ENCODE data around the gene CLPTM1.
"Not testable (repeated sequence)": the region's sequence is repeated elsewhere in the genome, so short reads cannot be mapped to it uniquely, and the experiment has no call there.

CLPTM1 gene

GRCh38 chr19:44985445-44985844 lies 30.3 kb downstream of the CLPTM1 start:
- DNase-seq, result no peak

- no peak for DNase-seq
These were observed 31.2 kb downstream of the CLPTM1 start for GRCh38 chr19:44986389-44986788.

DNA sequence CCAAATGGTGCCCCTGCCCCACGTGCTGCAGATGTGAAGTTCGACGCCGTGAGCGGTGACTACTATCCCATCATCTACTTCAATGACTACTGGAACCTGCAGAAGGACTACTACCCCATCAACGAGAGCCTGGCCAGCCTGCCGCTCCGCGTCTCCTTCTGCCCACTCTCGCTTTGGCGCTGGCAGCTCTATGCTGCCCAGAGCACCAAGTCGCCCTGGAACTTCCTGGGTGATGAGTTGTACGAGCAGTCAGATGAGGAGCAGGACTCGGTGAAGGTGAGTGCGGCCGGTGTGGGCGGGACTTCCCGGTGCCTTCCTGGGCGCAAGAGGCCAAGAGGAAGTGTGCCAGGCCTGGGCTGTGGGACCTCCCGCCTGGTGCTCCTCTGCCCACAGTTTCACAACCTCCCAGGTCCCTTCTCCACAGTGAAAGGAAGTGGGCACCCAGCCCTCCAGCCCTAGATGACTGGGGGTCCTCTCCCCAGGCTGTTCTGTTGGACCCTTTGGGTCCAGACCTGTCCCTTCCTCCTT lies 32.0 kb downstream of the CLPTM1 start:
- DNase-seq, result no peak

DNA sequence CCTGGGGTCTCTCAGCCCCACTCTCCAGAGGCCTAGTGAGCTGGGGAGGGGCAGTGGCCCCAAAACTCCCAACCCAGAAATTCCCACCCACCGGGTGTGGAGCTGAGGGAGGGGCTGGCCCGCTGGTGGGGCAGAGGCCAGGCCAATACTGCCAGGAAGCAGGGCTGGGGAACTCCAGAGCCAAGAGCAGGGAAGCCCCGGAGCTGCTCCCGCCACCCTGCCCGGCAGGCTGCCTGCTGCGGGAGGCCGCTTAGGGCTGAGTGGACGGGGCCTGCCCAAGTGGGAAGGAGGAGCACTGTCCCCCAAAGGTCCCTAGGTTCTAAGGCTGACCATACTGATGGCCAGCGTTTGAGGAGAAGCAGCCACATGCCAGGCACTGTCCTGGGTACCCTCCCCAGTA lies 33.1 kb downstream of the CLPTM1 start:
- no peak for DNase-seq

GRCh38 chr19:44988896-44989556 lies 33.8 kb downstream of the CLPTM1 start:
- DNase-seq, result no peak

- no peak for DNase-seq
These were observed 35.3 kb downstream of the CLPTM1 start for GRCh38 chr19:44990459-44990858.

DNA sequence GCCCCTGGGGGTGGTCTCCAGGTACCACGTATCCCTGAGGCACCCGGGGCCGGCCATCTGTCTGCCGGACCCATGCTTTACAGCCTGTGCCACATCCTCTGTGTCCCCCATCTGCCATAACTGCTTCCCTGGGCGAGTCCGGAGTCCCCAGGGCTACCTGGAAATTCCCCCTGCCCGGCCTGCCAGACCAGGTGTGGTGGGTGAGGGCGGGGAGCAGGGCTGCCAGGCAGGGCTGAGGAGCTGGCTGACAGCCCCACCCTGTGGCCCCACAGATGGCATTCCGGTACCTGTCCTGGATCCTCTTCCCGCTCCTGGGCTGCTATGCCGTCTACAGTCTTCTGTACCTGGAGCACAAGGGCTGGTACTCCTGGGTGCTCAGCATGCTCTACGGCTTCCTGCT lies 35.8 kb downstream of the CLPTM1 start:
- no peak for DNase-seq

DNA sequence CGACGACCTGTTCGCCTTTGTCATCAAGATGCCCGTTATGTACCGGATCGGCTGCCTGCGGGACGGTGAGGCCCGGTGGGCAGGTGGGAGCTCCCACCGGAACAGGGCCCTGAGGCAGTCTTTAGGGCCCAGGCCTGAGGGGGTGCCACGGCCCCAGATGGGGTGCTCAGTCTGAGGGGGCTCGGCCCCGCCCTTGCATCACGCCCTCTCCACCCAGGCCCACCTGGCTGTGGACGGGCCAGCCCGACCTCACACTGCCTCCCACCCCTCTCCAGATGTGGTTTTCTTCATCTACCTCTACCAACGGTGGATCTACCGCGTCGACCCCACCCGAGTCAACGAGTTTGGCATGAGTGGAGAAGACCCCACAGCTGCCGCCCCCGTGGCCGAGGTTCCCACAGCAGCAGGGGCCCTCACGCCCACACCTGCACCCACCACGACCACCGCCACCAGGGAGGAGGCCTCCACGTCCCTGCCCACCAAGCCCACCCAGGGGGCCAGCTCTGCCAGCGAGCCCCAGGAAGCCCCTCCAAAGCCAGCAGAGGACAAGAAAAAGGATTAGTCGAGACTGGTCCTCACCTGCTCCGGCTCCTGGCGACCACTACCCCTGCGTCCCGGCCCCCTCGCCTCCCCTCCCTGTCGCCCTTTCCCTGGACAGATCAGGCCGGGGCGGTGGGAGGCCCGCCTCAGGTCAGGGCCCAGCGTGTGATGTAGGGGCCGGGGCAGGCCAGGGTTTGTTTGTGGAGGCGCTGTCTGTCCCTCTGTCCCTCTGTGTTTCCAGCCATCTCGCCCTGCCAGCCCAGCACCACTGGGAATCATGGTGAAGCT lies 37.4 kb downstream of the CLPTM1 start:
- DNase-seq, result no peak

DNA sequence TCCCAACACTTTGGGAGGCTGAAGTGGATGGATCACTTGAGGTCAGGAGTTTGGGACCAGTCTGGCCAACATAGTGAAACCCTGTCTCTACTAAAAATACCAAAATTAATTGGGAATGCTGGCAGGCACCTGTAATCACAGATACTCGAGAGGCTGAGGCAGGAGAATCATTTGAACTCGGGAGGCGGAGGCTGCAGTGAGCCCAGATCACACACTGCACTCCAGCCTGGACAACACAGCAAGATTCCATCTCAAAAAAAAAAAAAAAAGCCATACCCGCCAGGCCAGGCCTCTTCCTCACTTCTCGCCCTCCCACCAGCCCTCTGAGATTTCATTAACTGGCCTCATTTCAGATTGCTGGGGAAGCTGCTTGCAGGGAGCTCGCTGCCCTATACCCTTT lies 38.3 kb downstream of the CLPTM1 start:
- no peak for DNase-seq

DNA sequence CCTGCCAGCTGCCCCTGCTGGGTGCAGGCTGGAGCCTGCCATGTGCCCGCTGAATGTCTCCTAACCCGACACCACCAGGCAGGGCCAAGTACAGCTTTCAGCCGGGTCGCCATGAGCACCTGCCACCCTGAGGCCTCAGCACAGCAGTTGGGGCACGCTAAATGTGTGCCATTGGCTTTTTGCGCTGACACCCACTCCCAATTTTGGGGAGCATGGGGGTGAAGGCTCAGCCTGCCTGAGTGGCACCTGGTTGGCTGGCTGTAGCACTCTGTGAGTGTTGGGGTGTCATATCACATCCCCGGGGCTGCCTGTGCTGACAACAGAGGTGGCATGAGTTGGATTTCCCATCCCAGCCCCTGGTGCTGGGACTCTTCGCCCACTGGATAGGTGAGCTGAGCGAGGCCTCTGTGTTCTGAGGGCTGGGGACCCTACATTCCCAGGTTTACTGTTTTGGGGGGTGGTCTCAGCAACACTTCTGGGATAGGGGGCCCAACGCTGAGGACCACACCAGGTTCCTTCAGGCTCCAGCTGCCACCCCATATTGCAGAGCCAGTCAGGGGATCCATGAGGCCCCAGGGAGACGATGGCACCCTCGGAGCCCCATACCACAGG lies 38.9 kb downstream of the CLPTM1 start:
- DNase-seq, result no peak

- no peak for DNase-seq
These were observed 42.8 kb downstream of the CLPTM1 start for GRCh38 chr19:44998025-44998424.

- DNase-seq, result not testable (repeated sequence)
These were observed 44.1 kb downstream of the CLPTM1 start for GRCh38 chr19:44999131-44999925.

DNA sequence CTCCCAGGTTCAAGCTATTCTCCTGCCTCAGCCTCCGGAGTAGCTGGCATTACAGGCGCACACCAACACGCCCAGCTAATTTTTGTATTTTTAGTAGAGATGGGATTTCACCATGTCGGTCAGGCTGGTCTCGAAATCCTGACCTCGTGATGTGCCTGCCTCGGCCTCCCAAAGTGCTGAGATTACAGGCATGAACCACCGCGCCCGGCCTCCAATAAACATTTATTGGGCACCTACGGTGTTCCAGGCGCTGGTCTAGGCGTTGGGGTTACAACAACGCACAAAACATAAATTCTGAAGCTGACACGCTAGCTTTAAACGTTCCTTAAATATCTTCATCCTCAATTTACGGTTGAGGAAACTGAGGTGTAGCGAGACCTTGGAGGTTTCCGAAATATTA lies 45.5 kb downstream of the CLPTM1 start:
- DNase-seq, result not testable (repeated sequence)

DNA sequence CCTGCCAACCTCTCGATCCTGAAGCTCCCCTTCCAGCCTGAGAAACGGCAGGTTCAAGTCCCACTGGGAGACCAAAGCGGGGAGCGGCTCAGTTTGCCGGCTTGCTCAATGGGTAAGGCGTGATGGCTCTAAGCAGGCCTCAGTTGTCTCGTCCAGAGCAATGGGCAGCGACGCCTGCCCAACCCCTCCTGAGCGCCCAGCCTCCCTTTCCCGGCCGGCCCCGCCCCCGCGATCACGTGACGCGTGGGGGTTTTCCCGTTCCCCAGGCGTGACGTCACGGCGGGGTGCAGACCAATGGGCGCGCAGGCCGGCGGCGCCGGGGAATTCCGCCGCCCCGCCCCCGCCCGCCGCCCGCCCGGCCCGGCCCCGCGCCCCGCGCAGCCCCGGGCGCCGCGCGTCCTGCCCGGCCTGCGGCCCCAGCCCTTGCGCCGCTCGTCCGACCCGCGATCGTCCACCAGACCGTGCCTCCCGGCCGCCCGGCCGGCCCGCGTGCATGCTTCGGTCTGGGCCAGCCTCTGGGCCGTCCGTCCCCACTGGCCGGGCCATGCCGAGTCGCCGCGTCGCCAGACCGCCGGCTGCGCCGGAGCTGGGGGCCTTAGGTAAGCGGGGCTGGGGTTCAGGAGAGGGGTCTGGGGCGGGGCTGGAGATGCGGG lies 46.0 kb downstream of the CLPTM1 start, which contains the start of gene RELB:
RELB (plus strand) TSS at position 378 of the 653 bp plus-strand sequence; CDS start at position 494, 116 bp downstream.
- DNase-seq, result peak; percentile 8

DNA sequence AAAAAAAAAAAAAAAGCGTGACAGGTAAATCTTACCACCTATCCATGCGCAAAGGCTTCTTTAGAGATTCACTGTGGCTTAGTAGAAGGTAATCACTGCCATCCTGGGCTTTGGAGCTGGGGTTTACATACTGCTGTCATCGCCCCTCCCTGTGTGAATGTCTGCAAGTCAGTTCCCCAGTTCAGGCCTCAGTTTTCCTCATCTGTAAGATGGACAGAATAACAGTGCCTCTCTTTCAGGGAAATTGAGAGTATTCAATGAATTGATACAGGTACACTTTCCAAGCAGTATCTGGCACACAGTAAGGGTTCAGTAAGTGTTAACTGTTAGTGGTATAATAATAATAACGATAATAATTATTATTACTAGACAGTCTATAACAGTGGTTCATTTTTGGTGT lies 48.3 kb downstream of the CLPTM1 start:
- DNase-seq, result no peak

- DNase-seq, result no peak
These were observed 50.6 kb downstream of the CLPTM1 start for GRCh38 chr19:45005787-45006186.

DNA sequence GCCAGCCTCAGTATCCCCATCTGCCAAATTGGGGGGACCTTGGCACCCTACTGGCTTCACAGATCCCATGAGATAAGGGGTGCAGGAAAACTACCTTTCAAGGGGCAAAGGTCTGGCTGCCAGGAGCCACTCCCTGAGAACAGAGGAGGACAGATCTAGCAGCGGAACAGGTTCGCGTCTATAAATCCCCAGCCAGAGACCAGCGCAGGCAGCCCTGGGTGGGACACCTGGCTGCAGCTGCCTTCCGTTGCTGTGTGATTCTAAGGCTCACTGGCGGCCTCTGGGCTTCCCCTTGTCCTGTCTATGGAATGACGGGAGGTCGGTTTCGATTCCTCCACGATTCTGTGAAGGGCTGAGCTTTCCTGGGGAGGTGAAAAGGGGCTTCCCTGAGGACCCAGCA lies 53.4 kb downstream of the CLPTM1 start:
- DNase-seq, result no peak

GRCh38 chr19:45009625-45010255 lies 54.6 kb downstream of the CLPTM1 start:
- DNase-seq, result no peak

DNA sequence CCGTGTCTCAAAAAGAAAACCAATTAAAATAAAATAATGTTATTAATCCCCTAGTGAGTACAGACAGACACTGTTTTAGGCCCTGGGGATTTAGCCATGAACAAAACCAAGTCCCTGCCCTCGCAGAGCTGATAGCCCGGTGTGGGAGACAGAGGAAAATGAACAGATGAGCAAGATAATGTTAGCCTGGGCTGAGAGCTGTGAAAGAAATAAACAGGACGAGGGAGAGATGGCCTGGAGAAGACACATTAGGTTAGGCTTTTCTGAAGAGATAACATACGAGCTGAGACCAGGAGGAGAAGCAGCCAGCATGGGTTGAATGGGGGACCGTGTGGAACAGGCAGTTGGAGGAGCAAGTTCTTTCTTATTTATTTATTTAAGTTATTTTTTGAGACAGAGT lies 55.1 kb downstream of the CLPTM1 start:
- DNase-seq, result no peak

DNA sequence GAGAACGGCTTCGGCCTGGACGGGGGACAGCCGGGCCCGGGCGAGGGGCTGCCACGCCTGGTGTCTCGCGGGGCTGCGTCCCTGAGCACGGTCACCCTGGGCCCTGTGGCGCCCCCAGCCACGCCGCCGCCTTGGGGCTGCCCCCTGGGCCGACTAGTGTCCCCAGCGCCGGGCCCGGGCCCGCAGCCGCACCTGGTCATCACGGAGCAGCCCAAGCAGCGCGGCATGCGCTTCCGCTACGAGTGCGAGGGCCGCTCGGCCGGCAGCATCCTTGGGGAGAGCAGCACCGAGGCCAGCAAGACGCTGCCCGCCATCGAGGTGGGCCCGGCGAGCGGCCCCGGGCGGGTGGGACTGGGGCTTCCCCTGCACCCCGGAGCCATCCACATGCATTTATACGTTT lies 56.8 kb downstream of the CLPTM1 start:
- DNase-seq, result no peak

DNA sequence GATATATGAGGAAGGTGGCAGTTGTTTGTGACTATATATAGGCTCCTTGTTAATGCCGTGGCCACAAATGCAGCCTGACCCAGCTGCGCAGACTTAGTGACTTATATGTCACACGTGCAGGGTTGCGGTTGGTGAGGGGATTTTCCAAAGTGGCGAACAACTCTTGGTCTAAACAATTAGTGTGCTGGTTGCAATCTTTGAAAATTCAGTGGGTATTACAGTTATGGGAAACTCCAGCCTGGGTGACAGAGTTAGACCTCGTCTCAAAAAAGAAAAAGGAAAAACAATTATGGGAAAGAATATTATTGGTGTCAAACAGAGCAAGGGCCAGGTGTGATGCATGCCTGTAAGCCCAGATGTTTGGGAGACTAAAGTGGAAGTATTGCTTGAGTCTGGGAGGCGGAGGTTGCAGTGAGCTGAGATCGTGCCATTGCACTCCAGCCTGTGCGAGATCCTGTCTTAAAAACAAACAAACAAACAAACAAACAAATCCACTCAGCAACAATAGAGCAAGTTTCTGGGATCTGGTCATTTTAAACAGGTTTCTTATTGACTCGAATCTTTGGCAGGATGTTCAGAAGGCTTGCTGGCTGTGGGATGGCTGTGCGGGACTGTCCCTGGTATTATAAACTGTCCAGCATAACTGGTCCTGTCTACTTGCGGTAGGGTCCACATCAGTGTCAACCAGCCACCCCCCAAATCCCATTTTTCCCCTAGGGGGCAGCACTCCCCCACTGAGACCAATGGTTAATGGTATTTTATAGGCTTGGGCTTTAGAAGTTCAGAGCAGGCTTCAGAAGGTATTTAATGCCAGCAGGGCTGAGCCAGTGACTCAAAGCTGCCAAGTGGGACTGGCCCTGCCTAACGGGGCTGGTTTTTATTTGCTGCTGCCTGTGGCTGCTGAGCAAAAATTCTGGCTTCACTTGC lies 61.5 kb downstream of the CLPTM1 start:
- DNase-seq, result no peak
